SK-N-SH (cell line): ENCODE measurements around the gene NUDCD3. TPM values are rescaled to one million over a fixed set of nuclear protein-coding genes. Genes with fewer than 3 reads are reported as not detected.

Source experiments
- CTCF ChIA-PET: fragments of 300-600, 350-600 bp; formaldehyde crosslinking; extraction: SDS; loops from one replicate; lab custom pipeline; 2021; lab: Yijun Ruan, JAX
- POLR2A ChIA-PET: fragments of 350-600 bp; sonication (Branson Sonifier 250); formaldehyde crosslinking; extraction: SDS; loops from one replicate; lab custom pipeline; 2020; ENCODE audit warnings: antibody characterized with exemption, inconsistent platforms; lab: Yijun Ruan, JAX
- DNase-seq: peaks from one replicate; pipeline ENCODE4 v3.0.0; 2012
- H2AFZ ChIP-seq: fragments of 200-600 bp; sonication (generic); 2 replicates; pipeline ENCODE4 v1.8.1; 2016; ENCODE audit warnings: antibody characterized with exemption, mild to moderate bottlenecking, low read depth
- H3F3A ChIP-seq: fragments of 200-600 bp; sonication (generic); replicated peaks from 2 replicates; pipeline ENCODE3; 2016; ENCODE audit warnings: antibody characterized with exemption, mild to moderate bottlenecking; ENCODE audit not compliant: insufficient read depth
- H3K27ac ChIP-seq, 2 experiments: fragments of 200-500 bp in 1 of 2; fragments of 200-600 bp in 1 of 2; sonication (Bioruptor generic) in 1 of 2; sonication (generic), shearing (Covaris generic) in 1 of 2; 2 replicates each; pipeline versions ENCODE4 v1.5.1 to v1.6.1; 2014 to 2016; ENCODE audit warnings: low read depth in 2 of 2, inconsistent platforms in 1 of 2, low read length in 1 of 2, mild to moderate bottlenecking in 1 of 2, mixed read lengths in 1 of 2
- H3K27me3 ChIP-seq: fragments of 200-600 bp; sonication (generic), shearing (Covaris generic); 2 replicates; pipeline ENCODE4 v1.6.1; 2016; ENCODE audit warnings: mixed run types; ENCODE audit not compliant: insufficient read depth
- H3K36me3 ChIP-seq, 2 experiments: fragments of 200-500 bp in 1 of 2; fragments of 200-600 bp in 1 of 2; sonication (Bioruptor generic) in 1 of 2; sonication (generic) in 1 of 2; replicated peaks in 1 of 2; 2 replicates each; pipeline versions ENCODE3 to v1.5.1; 2014 to 2016; ENCODE audit warnings: low read length in 1 of 2, mild to moderate bottlenecking in 1 of 2; ENCODE audit not compliant: insufficient read depth in 2 of 2, control insufficient read depth in 1 of 2
- H3K4me1 ChIP-seq, 2 experiments: fragments of 200-500 bp in 1 of 2; fragments of 200-600 bp in 1 of 2; sonication (Bioruptor generic) in 1 of 2; sonication (generic), shearing (Covaris generic) in 1 of 2; 2 replicates each; pipeline versions ENCODE4 v1.5.1 to v1.6.1; 2014 to 2016; ENCODE audit warnings: low read depth in 1 of 2, low read length in 1 of 2, mixed run types in 1 of 2; ENCODE audit not compliant: insufficient read depth in 2 of 2, control insufficient read depth in 1 of 2
- H3K4me2 ChIP-seq: fragments of 200-600 bp; sonication (generic), shearing (Covaris generic); 2 replicates; pipeline ENCODE4 v1.6.1; 2017; ENCODE audit warnings: mixed run types
- H3K4me3 ChIP-seq, 2 experiments: fragments of 200-500 bp in 1 of 2; fragments of 200-600 bp in 1 of 2; sonication (Bioruptor generic) in 1 of 2; sonication (generic), shearing (Covaris generic) in 1 of 2; 2 replicates each; pipeline versions ENCODE4 v1.5.1 to v1.8.1; 2014 to 2016; ENCODE audit warnings: low read depth in 2 of 2, inconsistent platforms in 1 of 2, low read length in 1 of 2, mild to moderate bottlenecking in 1 of 2, mixed read lengths in 1 of 2, moderate library complexity in 1 of 2
- H3K79me2 ChIP-seq: fragments of 200-600 bp; sonication (generic); 2 replicates; pipeline ENCODE4 v1.8.1; 2017; ENCODE audit warnings: mild to moderate bottlenecking; ENCODE audit not compliant: insufficient read depth
- H3K9ac ChIP-seq: fragments of 200-600 bp; sonication (generic); 2 replicates; pipeline ENCODE4 v1.6.1; 2017; ENCODE audit warnings: mixed run types
- H3K9me2 ChIP-seq: fragments of 200-600 bp; sonication (generic); 2 replicates; pipeline ENCODE4 v1.6.1; 2017; ENCODE audit warnings: mixed run types
- H3K9me3 ChIP-seq: fragments of 200-600 bp; sonication (generic); 2 replicates; pipeline ENCODE4 v1.6.1; 2017; ENCODE audit warnings: mixed run types, mild to moderate bottlenecking, moderate library complexity
- H4K20me1 ChIP-seq: fragments of 200-600 bp; sonication (generic); 2 replicates; pipeline ENCODE4 v1.6.1; 2017; ENCODE audit warnings: mild to moderate bottlenecking, mixed run types; ENCODE audit not compliant: insufficient read depth
- CHD2 ChIP-seq: fragments of 150-350 bp; IDR thresholded peaks from 2 replicates; pipeline ENCODE4 v1.6.1; 2018; ENCODE audit warnings: low read length; ENCODE audit not compliant: partially characterized antibody
- CTCF ChIP-seq: fragments of 200-600 bp; sonication (generic); IDR thresholded peaks from 2 replicates; pipeline ENCODE4 v1.6.1; 2017; ENCODE audit warnings: antibody characterized with exemption, mild to moderate bottlenecking, moderate library complexity
- EZH2phosphoT487 ChIP-seq: fragments of 200-600 bp; sonication (generic); IDR thresholded peaks from 2 replicates; pipeline ENCODE4 v1.6.1; 2017; ENCODE audit warnings: low read depth, mixed run types, mild to moderate bottlenecking, antibody characterized with exemption, moderate library complexity, borderline replicate concordance
- FOXM1 ChIP-seq: IDR thresholded peaks from 2 replicates; pipeline ENCODE4 v1.4.0; 2012; ENCODE audit warnings: low read depth, mild to moderate bottlenecking
- GABPA ChIP-seq: IDR thresholded peaks from 2 replicates; pipeline ENCODE4 v1.4.0; 2012; ENCODE audit warnings: low read depth, mild to moderate bottlenecking
- GATA2 ChIP-seq: sonication (generic); formaldehyde crosslinking; IDR thresholded peaks from 2 replicates; pipeline ENCODE4 v1.5.0; 2020; ENCODE audit warnings: mild to moderate bottlenecking, missing genetic modification reagents
- JUND ChIP-seq: IDR thresholded peaks from 2 replicates; pipeline ENCODE4 v1.4.0; 2012
- NRF1 ChIP-seq: IDR thresholded peaks from 2 replicates; pipeline ENCODE4 v1.6.1; 2012; ENCODE audit warnings: low read depth, mild to moderate bottlenecking, low read length
- POLR2AphosphoS5 ChIP-seq: IDR thresholded peaks from 2 replicates; pipeline ENCODE4 v1.6.1; 2012; ENCODE audit warnings: low read depth, low read length
- RAD21 ChIP-seq: IDR thresholded peaks from 2 replicates; pipeline ENCODE4 v1.6.1; 2012; ENCODE audit warnings: mild to moderate bottlenecking, low read length
- RFX5 ChIP-seq: IDR thresholded peaks from 2 replicates; pipeline ENCODE4 v1.6.1; 2012; ENCODE audit warnings: mild to moderate bottlenecking, improper control_type of control experiment, low read length
- SIN3A ChIP-seq: IDR thresholded peaks from 2 replicates; pipeline ENCODE4 v1.6.1; 2012; ENCODE audit warnings: low read depth, mild to moderate bottlenecking, low read length, moderate library complexity, borderline replicate concordance
- TCF12 ChIP-seq: IDR thresholded peaks from 2 replicates; pipeline ENCODE4 v1.4.0; 2012
- TEAD4 ChIP-seq: IDR thresholded peaks from 2 replicates; pipeline ENCODE4 v1.4.0; 2012; ENCODE audit warnings: mild to moderate bottlenecking, borderline replicate concordance; ENCODE audit not compliant: insufficient read depth
- USF1 ChIP-seq: IDR thresholded peaks from 2 replicates; pipeline ENCODE4 v1.4.0; 2012; ENCODE audit warnings: low read depth, borderline replicate concordance
- ZBTB33 ChIP-seq: IDR thresholded peaks from 2 replicates; pipeline ENCODE4 v1.4.0; 2012; ENCODE audit warnings: low read depth, borderline replicate concordance
- WGBS: methylation state at CpG from one replicate; pipeline ENCODE4 v1.1.6; 2017; ENCODE audit warnings: low lambda C conversion rate; 5-methylcytosine and 5-hydroxymethylcytosine counted together
- polyA plus RNA-seq, 3 experiments: library from polyadenylated mRNA; depleted of rRNA; stranded (reverse); fragments of >200 nt; gene quantifications; 2 replicates each; pipeline ENCODE4 v1.2.3, GENCODE V29; 2012
- TF ChIP-seq, protein P1 (sequence below): IDR thresholded peaks from 2 replicates; pipeline ENCODE4 v1.4.0; 2012; ENCODE audit warnings: low read depth
- TF ChIP-seq, protein P2 (sequence below): fragments of 150-350 bp; IDR thresholded peaks from 2 replicates; pipeline ENCODE4 v1.6.1; 2016; ENCODE audit warnings: mild to moderate bottlenecking, low read depth, low read length
- TF ChIP-seq, protein P3 (sequence below): IDR thresholded peaks from 2 replicates; pipeline ENCODE4 v1.6.1; 2012; ENCODE audit warnings: mild to moderate bottlenecking, low read depth, low read length, moderate library complexity
- TF ChIP-seq, protein P4 (sequence below): fragments of 150-350 bp; IDR thresholded peaks from 2 replicates; pipeline ENCODE4 v1.6.1; 2017; ENCODE audit warnings: antibody characterized with exemption, low read length, low read depth, borderline replicate concordance

NUDCD3 gene
- polyA plus RNA-seq, 1 of the 3 experiments (the other 2 are of a cell fraction), result 66.0 TPM

DNA sequence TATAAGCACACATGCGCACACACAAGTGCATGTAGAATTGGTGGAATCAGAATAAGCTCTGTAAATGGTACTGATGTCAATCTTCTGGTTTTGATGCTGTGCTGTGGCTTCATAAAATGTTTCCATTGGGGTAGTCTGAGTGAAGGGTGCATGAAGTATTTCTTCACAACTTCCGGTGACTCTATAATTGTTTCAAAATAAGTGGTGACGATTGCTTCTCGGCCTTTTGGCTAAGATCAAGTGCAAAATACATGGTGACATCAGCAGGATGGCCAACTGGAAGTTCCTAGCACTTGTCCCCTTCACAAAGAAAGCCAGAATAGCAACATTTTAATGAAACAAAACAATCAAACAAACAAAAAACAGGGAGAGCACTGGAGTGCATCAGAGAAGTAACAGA, 123.5 kb downstream of the NUDCD3 start:
- Histone ChIP-seq H3K27me3 (no peaks in the 10 kb centered on the region), H3K79me2 (no peaks in the 10 kb centered on the region), H2AFZ (no peak overlapping the region), H3F3A (no peaks in the 10 kb centered on the region), H3K4me2 (no peak overlapping the region), H3K27ac (no peak overlapping the region), H3K9me2 (no peaks in the 10 kb centered on the region), H3K4me1 (no peaks in the 10 kb centered on the region), H3K9me3 (no peaks in the 10 kb centered on the region), H3K36me3 (no peaks in the 10 kb centered on the region), H3K4me3 (no peak overlapping the region), H4K20me1 (no peaks in the 10 kb centered on the region), H3K9ac (no peak overlapping the region)
- no peak for TF ChIP-seq GATA2
- TF ChIP-seq JUND, result no peak
- TF ChIP-seq FOXM1, result no peak
- no peak for TF ChIP-seq CHD2
- no peak for TF ChIP-seq ZBTB33
- TF ChIP-seq, protein P1, sequence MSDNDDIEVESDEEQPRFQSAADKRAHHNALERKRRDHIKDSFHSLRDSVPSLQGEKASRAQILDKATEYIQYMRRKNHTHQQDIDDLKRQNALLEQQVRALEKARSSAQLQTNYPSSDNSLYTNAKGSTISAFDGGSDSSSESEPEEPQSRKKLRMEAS, result no peak
- no peak for TF ChIP-seq USF1
- no peak for TF ChIP-seq GABPA
- TF ChIP-seq, protein P2, sequence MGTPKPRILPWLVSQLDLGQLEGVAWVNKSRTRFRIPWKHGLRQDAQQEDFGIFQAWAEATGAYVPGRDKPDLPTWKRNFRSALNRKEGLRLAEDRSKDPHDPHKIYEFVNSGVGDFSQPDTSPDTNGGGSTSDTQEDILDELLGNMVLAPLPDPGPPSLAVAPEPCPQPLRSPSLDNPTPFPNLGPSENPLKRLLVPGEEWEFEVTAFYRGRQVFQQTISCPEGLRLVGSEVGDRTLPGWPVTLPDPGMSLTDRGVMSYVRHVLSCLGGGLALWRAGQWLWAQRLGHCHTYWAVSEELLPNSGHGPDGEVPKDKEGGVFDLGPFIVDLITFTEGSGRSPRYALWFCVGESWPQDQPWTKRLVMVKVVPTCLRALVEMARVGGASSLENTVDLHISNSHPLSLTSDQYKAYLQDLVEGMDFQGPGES, result no peak
- no peak for TF ChIP-seq RFX5
- TF ChIP-seq, protein P3, sequence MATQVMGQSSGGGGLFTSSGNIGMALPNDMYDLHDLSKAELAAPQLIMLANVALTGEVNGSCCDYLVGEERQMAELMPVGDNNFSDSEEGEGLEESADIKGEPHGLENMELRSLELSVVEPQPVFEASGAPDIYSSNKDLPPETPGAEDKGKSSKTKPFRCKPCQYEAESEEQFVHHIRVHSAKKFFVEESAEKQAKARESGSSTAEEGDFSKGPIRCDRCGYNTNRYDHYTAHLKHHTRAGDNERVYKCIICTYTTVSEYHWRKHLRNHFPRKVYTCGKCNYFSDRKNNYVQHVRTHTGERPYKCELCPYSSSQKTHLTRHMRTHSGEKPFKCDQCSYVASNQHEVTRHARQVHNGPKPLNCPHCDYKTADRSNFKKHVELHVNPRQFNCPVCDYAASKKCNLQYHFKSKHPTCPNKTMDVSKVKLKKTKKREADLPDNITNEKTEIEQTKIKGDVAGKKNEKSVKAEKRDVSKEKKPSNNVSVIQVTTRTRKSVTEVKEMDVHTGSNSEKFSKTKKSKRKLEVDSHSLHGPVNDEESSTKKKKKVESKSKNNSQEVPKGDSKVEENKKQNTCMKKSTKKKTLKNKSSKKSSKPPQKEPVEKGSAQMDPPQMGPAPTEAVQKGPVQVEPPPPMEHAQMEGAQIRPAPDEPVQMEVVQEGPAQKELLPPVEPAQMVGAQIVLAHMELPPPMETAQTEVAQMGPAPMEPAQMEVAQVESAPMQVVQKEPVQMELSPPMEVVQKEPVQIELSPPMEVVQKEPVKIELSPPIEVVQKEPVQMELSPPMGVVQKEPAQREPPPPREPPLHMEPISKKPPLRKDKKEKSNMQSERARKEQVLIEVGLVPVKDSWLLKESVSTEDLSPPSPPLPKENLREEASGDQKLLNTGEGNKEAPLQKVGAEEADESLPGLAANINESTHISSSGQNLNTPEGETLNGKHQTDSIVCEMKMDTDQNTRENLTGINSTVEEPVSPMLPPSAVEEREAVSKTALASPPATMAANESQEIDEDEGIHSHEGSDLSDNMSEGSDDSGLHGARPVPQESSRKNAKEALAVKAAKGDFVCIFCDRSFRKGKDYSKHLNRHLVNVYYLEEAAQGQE, result no peak
- TF ChIP-seq POLR2AphosphoS5, result no peak
- TF ChIP-seq CTCF, result no peak
- no peak for TF ChIP-seq EZH2phosphoT487
- no peak for TF ChIP-seq TCF12
- TF ChIP-seq SIN3A, result no peak
- TF ChIP-seq RAD21, result no peak
- TF ChIP-seq, protein P4, sequence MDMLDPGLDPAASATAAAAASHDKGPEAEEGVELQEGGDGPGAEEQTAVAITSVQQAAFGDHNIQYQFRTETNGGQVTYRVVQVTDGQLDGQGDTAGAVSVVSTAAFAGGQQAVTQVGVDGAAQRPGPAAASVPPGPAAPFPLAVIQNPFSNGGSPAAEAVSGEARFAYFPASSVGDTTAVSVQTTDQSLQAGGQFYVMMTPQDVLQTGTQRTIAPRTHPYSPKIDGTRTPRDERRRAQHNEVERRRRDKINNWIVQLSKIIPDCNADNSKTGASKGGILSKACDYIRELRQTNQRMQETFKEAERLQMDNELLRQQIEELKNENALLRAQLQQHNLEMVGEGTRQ, result no peak
- no peak for TF ChIP-seq TEAD4
- TF ChIP-seq NRF1, result no peak
- POLR2A ChIA-PET, result no interaction called here
- DNase-seq, result no peak
- WGBS, result 69% methylated on average over 4 of the region's 4 CpGs
- CTCF ChIA-PET, result no interaction called here
